IMR-90 (cell line): Measurements from ENCODE around the gene IER5L. TPM values are rescaled to one million over a fixed set of nuclear protein-coding genes. Genes with fewer than 3 reads are reported as not detected.

Source experiments
- ATAC-seq: fragments of 200-7000 bp; cut with Tn5 transposase; 2 replicates; pipeline ENCODE4 v1.9.1; 2020; ENCODE audit warnings: low read depth, mild to moderate bottlenecking, moderate library complexity
- BruUV-seq: library from RNA; stranded (reverse); fragments of 400-500 nt; replicated peaks from 2 replicates; lab custom pipeline; 2021; lab: Mats Ljungman, UMichigan
- CTCF ChIA-PET: fragments of 300-600 bp; formaldehyde crosslinking; extraction: SDS; loops from one replicate; lab custom pipeline; 2021; ENCODE audit warnings: antibody characterized with exemption; lab: Yijun Ruan, JAX
- POLR2A ChIA-PET: fragments of 300-600 bp; sonication (Branson Sonifier 250); formaldehyde crosslinking; loops from one replicate; lab custom pipeline; 2022; ENCODE audit warnings: antibody characterized with exemption; ENCODE audit not compliant: unreplicated experiment; lab: Charles Lee
- DNase-seq: peaks from one replicate; pipeline ENCODE4 v3.0.0; 2013
- H2AFZ ChIP-seq: replicated peaks from 2 replicates; pipeline ENCODE3; 2013; ENCODE audit warnings: low read length, mild to moderate bottlenecking; ENCODE audit not compliant: poor library complexity
- H2AK5ac ChIP-seq: 2 replicates; pipeline ENCODE4 v1.6.1; 2013; ENCODE audit warnings: low read depth, low read length, inconsistent platforms
- H2AK9ac ChIP-seq: replicated peaks from 2 replicates; pipeline ENCODE3; 2013; ENCODE audit warnings: mild to moderate bottlenecking, low read depth, low read length, moderate library complexity; ENCODE audit not compliant: poor library complexity
- H2BK120ac ChIP-seq: 2 replicates; pipeline ENCODE4 v1.6.1; 2013; ENCODE audit warnings: low read depth, low read length, inconsistent platforms
- H2BK15ac ChIP-seq: 3 replicates; pipeline ENCODE4 v1.6.1; 2013; ENCODE audit warnings: low read depth, low read length, inconsistent platforms
- H2BK20ac ChIP-seq: 2 replicates; pipeline ENCODE4 v1.6.1; 2013; ENCODE audit warnings: low read depth, mild to moderate bottlenecking, inconsistent platforms, low read length, moderate library complexity
- H2BK5ac ChIP-seq: 2 replicates; pipeline ENCODE4 v1.6.1; 2013; ENCODE audit warnings: mild to moderate bottlenecking, low read depth, low read length, inconsistent platforms; ENCODE audit not compliant: poor library complexity, severe bottlenecking
- H3K14ac ChIP-seq: replicated peaks from 2 replicates; pipeline ENCODE4 v1.6.1; 2013; ENCODE audit warnings: low read depth, low read length, inconsistent platforms
- H3K18ac ChIP-seq: 2 replicates; pipeline ENCODE4 v1.6.1; 2013; ENCODE audit warnings: low read depth, low read length, control low read depth
- H3K23ac ChIP-seq: 2 replicates; pipeline ENCODE4 v1.6.1; 2013; ENCODE audit warnings: low read depth, low read length, inconsistent platforms
- H3K27ac ChIP-seq: 2 replicates; pipeline ENCODE4 v1.5.1; 2013; ENCODE audit warnings: mild to moderate bottlenecking, control low read depth, low read length; ENCODE audit not compliant: insufficient read depth
- H3K27me3 ChIP-seq: 2 replicates; pipeline ENCODE4 v1.6.1; 2013; ENCODE audit warnings: low read length; ENCODE audit not compliant: control insufficient read depth, insufficient read depth
- H3K36me3 ChIP-seq: 2 replicates; pipeline ENCODE4 v1.6.1; 2013; ENCODE audit warnings: low read length, mixed read lengths; ENCODE audit not compliant: control insufficient read depth, insufficient read depth
- H3K4ac ChIP-seq: 2 replicates; pipeline ENCODE4 v1.6.1; 2013; ENCODE audit warnings: low read depth, low read length, inconsistent platforms
- H3K4me1 ChIP-seq: 2 replicates; pipeline ENCODE4 v1.6.1; 2013; ENCODE audit warnings: low read length, mixed read lengths; ENCODE audit not compliant: control insufficient read depth, insufficient read depth
- H3K4me2 ChIP-seq: 2 replicates; pipeline ENCODE4 v1.6.1; 2013; ENCODE audit warnings: low read depth, mild to moderate bottlenecking, control low read depth, low read length, moderate library complexity
- H3K4me3 ChIP-seq: 2 replicates; pipeline ENCODE4 v1.5.1; 2013; ENCODE audit warnings: low read depth, mild to moderate bottlenecking, control low read depth, low read length, moderate library complexity; ENCODE audit not compliant: insufficient read depth
- H3K56ac ChIP-seq: 2 replicates; pipeline ENCODE4 v1.6.1; 2013; ENCODE audit warnings: low read length, inconsistent platforms; ENCODE audit not compliant: insufficient read depth; ENCODE audit errors: extremely low read depth
- H3K79me1 ChIP-seq, 2 experiments: 2 replicates each; pipeline ENCODE4 v1.6.1; 2013; ENCODE audit warnings: low read length in 2 of 2, inconsistent platforms in 1 of 2, low read depth in 1 of 2
- H3K9ac ChIP-seq: 2 replicates; pipeline ENCODE4 v1.6.1; 2013; ENCODE audit warnings: low read depth, low read length, control low read depth
- H3K9me1 ChIP-seq: 2 replicates; pipeline ENCODE4 v1.6.1; 2013; ENCODE audit warnings: low read length, inconsistent platforms; ENCODE audit not compliant: insufficient read depth
- H3K9me3 ChIP-seq: 2 replicates; pipeline ENCODE4 v1.6.1; 2013; ENCODE audit warnings: low read length; ENCODE audit not compliant: control insufficient read depth, insufficient read depth
- H4K20me1 ChIP-seq: 2 replicates; pipeline ENCODE4 v1.6.1; 2013; ENCODE audit warnings: low read length, inconsistent platforms; ENCODE audit not compliant: insufficient read depth
- H4K5ac ChIP-seq: 2 replicates; pipeline ENCODE4 v1.6.1; 2013; ENCODE audit warnings: mild to moderate bottlenecking, low read depth, low read length, control low read depth
- H4K8ac ChIP-seq, 2 experiments: 2 replicates each; pipeline ENCODE4 v1.6.1; 2013; ENCODE audit warnings: low read depth in 2 of 2, low read length in 2 of 2, control low read depth in 1 of 2, inconsistent platforms in 1 of 2
- H4K91ac ChIP-seq: 2 replicates; pipeline ENCODE4 v1.6.1; 2013; ENCODE audit warnings: low read depth, low read length, inconsistent platforms; ENCODE audit not compliant: insufficient read depth
- CEBPB ChIP-seq: IDR thresholded peaks from 2 replicates; pipeline ENCODE4 v1.6.1; 2012; ENCODE audit warnings: low read depth, low read length, improper control_type of control experiment
- CHD1 ChIP-seq: IDR thresholded peaks from 2 replicates; pipeline ENCODE4 v1.6.1; 2012; ENCODE audit warnings: low read depth, low read length, improper control_type of control experiment
- CTCF ChIP-seq: conservative IDR thresholded peaks from 2 replicates; pipeline ENCODE4 v1.5.1; 2012; ENCODE audit warnings: mild to moderate bottlenecking, low read depth, low read length, improper control_type of control experiment
- POLR2A ChIP-seq: IDR thresholded peaks from 2 replicates; pipeline ENCODE4 v1.6.1; 2012; ENCODE audit warnings: mild to moderate bottlenecking, low read depth, low read length
- WGBS, 2 experiments: methylation state at CpG; one replicate each; pipeline versions ENCODE4 v1.1.5 to v1.1.7; 2013; ENCODE audit warnings: missing lambda C conversion rate in 2 of 2; ENCODE audit not compliant: insufficient read length in 1 of 2; ENCODE audit errors: extremely low coverage in 2 of 2; 5-methylcytosine and 5-hydroxymethylcytosine counted together
- dilution Hi-C: fragments of 300-500 bp; cut with HindIII; formaldehyde crosslinking; loops from one replicate; pipeline ENCODE4 v1.14.3; 2018; ENCODE audit warnings: low sequenced_read_pairs; ENCODE audit not compliant: unreplicated experiment
- in situ Hi-C: fragments of 300-500 bp; cut with MboI; formaldehyde crosslinking; loops from 3 replicates; pipeline ENCODE4 v1.14.3; 2019; ENCODE audit warnings: low sequenced_read_pairs, inconsistent platforms, mixed read lengths
- intact Hi-C: fragments of 100-400 bp; cut with micrococcal nuclease; formaldehyde crosslinking; loops from 2 replicates; pipeline ENCODE4 v1.10.0; 2022
- polyA plus RNA-seq, 3 experiments: library from polyadenylated mRNA; depleted of rRNA; stranded (reverse); fragments of >200 nt; gene quantifications; 2 replicates each; pipeline ENCODE4 v1.2.3, GENCODE V29; 2012; ENCODE audit warnings: low replicate concordance in 1 of 3
- total RNA-seq: library from RNA; depleted of rRNA; stranded (reverse); fragments of >200 nt; gene quantifications from 2 replicates; pipeline ENCODE4 v1.2.3, GENCODE V29; 2012

The IER5L gene
- total and polyA plus RNA-seq, 2 of the 4 experiments (the other 2 are of a cell fraction), result 12.5 to 13.4 TPM

- no peak for TF ChIP-seq CTCF
These were observed 46.8 kb upstream of the IER5L start (continued) for GRCh38 chr9:129224618-129225489.

- Histone ChIP-seq H3K14ac (no peak overlapping the region), H4K8ac (no peak overlapping the region), H3K79me1 (no peaks in the 10 kb centered on the region), H3K4me3 (no peak overlapping the region), H2AFZ (no peak overlapping the region), H3K18ac (no peak overlapping the region), H3K27me3 (no peaks in the 10 kb centered on the region; the same call in none of the 2 replicates), H2BK15ac (no peak overlapping the region), H3K23ac (no peak overlapping the region), H3K4ac (no peak overlapping the region), H3K56ac (no peak overlapping the region), H3K4me1 (peaks cover 3% of the 10 kb centered on the region; the same call in 1 of the 2 replicates), H4K91ac (no peak overlapping the region), H3K36me3 (no peaks in the 10 kb centered on the region), H3K9ac (no peak overlapping the region), H3K9me1 (peaks cover 4% of the 10 kb centered on the region), H3K9me3 (no peaks in the 10 kb centered on the region), H2AK5ac (no peak overlapping the region; the same call in 1 of the 2 replicates), H4K5ac (no peak overlapping the region), H2BK120ac (no peak overlapping the region), H4K20me1 (no peaks in the 10 kb centered on the region), H3K27ac (no peak overlapping the region), H2BK20ac (no peak overlapping the region), H2BK5ac (no peak overlapping the region), H2AK9ac (no peak overlapping the region), H3K4me2 (no peak overlapping the region)
- dilution Hi-C loops, result no loop called here
- DNase-seq (no peak), ATAC-seq (no peak)
- ChIA-PET POLR2A (no interaction called here), CTCF (no interaction called here)
- no peak for TF ChIP-seq CEBPB
- no peak for TF ChIP-seq CHD1
- TF ChIP-seq POLR2A, result no peak
- no TSS peak for BruUV-seq
- in situ Hi-C loops, result no loop called here
- 83% methylated on average over 2 of the region's 15 CpGs; no CpG with 5 or more reads in 1 of the 2 experiments for WGBS, 2 experiments
- intact Hi-C loops, result no loop called here
These were observed 45.6 kb upstream of the IER5L start for GRCh38 chr9:129223551-129224208.
